ENCODE results near the gene ITGB3. TPM values are rescaled to one million over a fixed set of nuclear protein-coding genes. Genes with fewer than 3 reads are reported as not detected.

ITGB3 gene
- total RNA-seq = 10 to 100 TPM; 17.2 to 75.3 TPM

GRCh38 chr17:47253541-47254402, at the start of gene ITGB3:
Gene ITGB3, plus strand, starts transcription at chr17:47253827. Its CDS starts 35 bp downstream, at chr17:47253862.

DNA sequence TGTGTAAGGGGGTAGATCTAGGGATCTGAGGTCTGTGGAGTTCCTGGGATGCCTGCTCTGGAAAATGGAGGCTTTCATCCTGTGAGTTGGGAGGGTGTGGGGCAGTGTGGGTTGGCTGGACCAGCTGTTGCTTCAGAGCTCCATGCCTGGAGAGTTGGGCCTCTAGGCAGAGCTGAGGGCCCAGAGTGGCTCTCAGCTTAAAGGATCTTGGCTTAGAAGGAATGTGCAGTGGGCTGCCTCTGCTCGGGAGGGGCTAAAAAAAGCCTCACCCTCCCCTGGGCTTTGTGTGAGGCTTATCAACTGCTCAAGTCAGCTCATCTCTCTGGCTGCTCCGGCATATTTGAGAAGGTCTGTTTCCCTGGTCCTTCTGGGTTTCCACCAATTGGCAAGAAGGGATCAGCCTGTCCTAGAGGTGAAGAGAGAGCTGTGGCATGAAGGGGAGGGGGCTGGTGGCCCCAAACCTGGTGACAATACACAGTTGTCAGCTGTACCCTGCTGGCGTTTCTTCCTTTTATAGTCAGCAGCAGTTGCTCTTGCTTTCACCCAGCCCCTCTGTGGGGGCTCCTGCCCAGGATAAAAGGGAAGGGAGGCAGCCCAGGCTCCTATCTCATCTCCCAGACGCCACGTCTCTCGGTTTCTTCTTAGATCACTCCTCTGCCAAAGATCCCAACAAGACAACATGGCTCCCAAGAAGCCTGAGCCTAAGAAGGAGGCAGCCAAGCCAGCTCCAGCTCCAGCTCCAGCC, 44.7 kb upstream of the ITGB3 start, which contains the start of gene MYL4:
TSS of gene MYL4 (plus strand) at position 605 of the 745 bp plus-strand sequence. CDS start at position 680, 75 bp downstream.

DNA sequence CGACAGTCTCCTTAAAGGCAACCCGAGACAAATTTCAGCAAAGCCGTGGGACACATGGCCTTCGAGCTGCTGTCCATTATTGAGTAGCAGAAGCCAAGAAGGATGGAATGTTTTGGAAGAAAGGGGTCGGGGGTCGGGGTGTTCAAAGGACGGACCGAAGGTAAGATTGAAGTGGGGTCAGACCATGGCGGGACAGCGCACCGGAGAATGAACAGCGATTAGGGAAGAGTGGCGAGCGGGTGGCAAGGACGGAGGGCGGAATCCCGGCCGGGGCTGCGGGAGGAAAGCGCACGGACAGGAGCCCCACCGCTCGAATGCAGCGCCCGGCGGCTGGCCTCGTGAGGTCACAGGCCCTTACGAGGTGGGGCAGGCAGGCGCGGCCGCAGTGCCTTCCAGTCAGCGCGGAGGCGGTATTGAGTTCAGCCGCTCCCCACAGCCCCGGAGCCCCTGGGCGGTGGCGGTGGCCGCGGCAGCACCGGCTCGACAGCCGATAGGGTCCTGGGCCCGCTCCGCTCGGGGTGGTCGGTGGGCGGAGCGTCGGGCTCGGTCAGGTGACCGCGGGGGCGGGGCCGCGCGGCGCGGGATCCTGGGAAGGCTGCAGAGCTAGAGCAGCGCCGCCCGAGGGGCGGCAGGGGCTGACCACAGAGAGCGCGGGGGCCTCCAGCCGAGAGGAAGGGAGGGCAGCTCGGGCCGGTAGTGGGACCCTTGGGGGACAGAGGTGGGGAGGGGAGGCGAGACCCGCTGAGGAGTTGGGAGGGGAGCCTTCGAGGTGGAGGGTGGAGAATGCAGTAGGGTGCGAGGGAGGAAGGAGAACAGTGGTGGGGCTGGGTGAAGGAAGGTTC, 70.0 kb downstream of the ITGB3 start, which contains the start of gene EFCAB13:
TSS of gene EFCAB13 (plus strand) at position 574 of the 842 bp plus-strand sequence. CDS start 4,399 bp downstream, outside the sequence.

Small RNA genes within 50 kb of the gene (small RNA-seq; reads per million reads assigned to genes)
- gene RNU7-186P = 0 reads per million in 2 donors

Other genes starting within 250 kb of the ITGB3 start
- gene CDC27, start 64.5 kb upstream of the ITGB3 start, total RNA-seq = 10 to 100 TPM; 83.3 to 89.6 TPM
- not detected for gene MYL4, start 44.5 kb upstream of the ITGB3 start, total RNA-seq
- gene EFCAB13, start 70.1 kb downstream of the ITGB3 start, total RNA-seq = 1 to 10 TPM in 1 of 2 donors, under 1 TPM in 1; 1.00 to 4.1 TPM

Measured in melanocyte of skin (primary cell).